NCI-H1105 (cell line): ENCODE data around the gene SH3GLB1.
"Not testable (repeated sequence)": the region's sequence is repeated elsewhere in the genome, so short reads cannot be mapped to it uniquely, and the experiment has no call there.

Source experiments
- DNase-seq: peaks from one replicate; lab custom pipeline; 2025; lab: John Stamatoyannopoulos, UW

Gene SH3GLB1

DNA sequence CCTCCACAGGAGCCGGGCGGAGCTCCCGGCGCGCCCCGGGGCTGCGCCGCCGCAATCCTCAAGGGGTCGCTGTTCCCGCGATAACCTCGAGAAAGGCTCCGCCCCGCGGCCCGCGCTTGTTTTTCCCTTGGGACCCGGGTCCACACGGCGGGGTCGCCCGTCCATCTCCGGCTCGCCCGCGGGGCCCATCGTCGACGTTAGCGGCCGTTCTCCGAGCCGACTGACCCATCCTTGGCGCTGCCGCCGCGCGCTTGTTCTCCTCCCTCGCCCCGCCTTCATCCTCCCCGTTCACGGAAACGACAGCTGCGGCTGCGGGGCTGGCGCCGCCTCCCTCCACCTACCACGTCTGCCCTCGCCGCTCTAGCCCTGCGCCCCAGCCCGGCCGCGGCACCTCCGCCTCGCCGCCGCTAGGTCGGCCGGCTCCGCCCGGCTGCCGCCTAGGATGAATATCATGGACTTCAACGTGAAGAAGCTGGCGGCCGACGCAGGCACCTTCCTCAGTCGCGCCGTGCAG lies at the start of gene SH3GLB1:
Gene SH3GLB1 (plus strand): TSS at position 119 of the 514 bp plus-strand sequence. CDS start 324 bp downstream, at position 443.
- DNase-seq = peak; percentile 83

DNA sequence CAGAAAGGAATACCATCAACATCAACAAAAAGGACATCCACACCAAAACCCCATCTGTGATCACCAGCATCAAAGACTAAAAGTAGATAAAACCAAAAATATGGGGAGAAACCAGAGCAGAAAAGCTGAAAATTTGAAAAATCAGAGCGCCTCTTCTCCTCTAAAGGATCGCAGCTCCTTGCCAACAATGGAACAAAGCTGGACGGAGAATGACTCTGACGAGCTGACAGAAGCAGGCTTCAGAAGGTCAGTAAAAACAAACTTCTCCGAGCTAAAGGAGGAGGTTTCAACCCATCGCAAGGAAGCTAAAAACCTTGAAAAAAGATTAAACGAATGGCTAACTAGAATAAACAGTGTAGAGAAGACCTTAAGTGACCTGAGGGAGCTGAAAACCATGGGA lies 46.0 kb upstream of the SH3GLB1 start:
- not testable (repeated sequence) for DNase-seq

DNA sequence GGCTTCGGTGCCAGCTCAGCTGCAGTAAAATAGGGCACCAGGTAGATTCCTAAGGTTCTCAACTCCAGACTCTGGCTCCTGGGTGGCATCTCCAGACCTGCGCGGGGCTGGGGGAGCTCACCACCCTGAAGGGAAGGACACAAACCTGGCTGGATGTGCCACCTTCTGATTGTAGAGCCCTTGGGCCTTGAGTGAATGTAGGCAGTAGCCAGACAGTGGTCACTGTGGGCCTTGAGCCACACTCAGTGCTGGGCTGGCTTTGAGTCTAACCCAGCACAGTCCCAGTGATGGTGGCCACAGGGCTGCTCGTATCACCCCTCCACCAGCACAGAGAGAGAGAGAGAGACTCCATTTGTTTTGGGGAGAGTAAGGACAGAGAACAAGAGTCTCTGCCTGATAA lies 38.0 kb upstream of the SH3GLB1 start:
- no peak for DNase-seq

DNA sequence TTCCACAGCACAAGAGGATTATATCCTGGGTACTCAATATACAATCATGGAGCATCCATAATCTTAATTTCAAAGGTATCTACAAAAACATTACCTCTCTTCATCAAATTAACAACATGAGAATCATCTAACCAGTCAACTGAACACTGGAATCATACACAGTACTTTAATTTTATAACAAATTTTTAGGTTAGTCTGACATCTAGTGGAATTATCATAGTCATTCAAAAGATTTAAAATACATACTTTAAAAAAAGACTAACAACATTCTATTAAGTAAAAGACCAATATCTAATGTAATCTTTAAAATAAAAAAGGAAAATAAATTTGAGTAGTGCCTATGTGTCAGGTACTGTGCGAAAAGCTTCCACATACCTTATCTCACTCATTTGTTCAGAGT lies 16.8 kb upstream of the SH3GLB1 start:
- DNase-seq = peak; percentile 37

DNA sequence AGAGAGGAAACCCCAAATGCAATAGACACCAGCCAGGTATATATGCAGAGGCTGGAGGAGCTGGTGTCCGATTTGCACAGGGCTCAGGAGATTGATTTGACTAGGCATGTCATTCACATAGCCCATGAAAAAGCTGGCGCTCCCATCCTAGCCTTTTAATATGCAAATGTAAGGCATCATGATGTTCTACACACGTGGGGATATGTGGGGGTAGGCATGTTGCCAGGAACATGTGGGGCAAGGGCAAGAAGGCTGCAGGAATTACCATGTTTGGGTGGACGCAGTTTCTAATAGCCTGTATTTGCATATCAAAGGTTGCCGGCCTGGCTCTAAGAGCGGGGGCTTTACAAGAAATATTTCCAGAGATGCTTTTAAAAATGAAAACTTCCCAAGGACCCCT lies 11.7 kb upstream of the SH3GLB1 start:
- no peak for DNase-seq

DNA sequence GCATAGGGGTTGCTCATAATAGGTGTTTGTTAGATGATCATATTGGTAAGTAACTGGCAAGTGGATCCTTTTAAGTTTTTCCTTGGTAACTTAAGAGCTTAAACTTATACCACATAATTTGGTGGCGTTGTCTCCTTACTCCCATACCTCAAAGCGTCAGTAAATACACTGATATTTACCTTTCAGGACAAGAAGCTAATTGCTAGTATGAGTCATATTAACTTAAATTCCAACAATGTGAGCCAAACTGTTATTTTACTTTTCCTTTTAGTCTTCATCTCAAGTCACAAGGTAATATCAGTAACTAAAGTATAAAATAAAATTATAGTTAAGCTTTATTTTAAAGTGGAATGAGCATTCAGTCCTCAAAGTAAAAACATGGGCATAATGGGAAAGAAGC lies 9.0 kb upstream of the SH3GLB1 start:
- no peak for DNase-seq

DNA sequence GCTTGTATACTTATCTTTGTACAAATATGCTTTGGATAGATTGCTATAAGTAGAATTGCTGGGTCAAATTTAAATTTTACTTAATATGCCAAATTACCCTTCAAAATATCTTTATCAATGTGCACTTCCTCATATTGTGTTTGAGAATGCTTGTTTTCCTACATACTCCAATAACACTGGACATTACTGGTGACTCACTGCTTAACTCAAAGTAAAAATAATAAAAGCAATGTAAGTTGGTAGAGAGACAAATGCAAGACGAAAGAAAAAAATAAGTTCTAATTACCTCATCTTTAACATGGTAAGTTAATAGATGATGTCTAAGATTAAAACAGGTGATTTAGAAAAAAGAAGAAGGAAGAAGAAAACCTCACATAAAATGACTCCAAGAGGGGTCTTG lies 7.9 kb upstream of the SH3GLB1 start:
- DNase-seq = no peak

DNA sequence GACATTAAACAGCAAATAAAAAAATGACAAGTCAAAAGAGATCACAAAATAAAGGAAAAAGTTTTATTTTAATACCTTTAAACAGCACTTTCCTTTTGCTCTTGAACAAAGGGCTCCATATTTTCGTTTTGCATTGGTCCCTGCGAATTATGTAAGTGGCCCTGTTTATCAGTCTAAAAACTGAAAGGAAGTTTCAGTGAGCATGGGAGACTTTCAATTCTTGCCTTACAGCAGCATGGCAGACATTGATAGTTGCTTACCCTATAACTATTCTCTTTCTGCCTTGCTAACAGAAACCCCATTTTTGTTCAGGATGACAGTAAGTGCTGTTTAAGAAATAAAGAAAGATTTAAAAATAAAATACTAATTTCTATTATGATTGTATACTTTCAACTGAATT lies 5.2 kb upstream of the SH3GLB1 start:
- DNase-seq = no peak

DNA sequence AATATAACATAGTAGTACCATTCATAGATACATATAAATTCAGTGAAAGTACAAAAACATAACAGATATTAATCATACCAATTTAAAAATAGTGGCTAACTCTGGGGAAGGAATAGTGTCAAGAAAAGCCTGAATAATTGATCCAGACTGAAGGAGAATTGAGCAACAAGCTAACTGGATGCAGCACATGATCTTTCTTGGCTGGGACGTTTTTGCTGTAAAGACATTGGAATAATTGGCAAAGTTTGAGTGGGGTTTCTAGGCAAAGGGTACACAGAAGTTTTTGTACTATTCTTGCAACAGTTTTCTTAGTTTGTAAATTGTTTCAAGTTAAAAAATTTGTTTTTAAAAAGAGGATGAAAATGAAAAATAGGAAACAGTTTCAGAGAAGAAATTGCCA lies 2.6 kb upstream of the SH3GLB1 start:
- no peak for DNase-seq

DNA sequence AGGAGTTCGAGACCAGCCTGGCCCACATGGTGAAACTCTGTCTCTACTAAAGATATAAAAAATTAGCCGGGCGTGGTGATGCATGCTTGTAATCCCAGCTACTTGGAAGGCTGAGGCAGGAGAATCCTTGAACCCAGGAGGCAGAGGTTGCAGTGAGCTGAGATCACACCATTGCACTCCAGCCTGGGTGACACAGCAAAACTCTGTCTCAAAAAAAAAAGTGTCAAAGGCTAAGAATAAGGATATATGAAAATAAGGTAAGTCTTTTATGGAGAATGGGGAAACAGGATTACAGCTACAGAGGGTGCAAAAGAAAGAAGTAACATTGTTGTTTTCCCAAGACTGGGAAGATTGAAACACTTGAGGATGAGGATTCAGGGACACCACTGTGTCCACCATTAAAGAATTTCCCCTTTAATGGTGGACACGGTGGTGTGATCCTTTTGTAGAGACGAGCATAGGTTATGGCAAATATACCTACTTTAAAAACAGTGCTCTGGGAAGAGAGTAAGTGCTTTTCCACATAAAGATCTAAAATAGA lies 1.4 kb upstream of the SH3GLB1 start:
- DNase-seq = not testable (repeated sequence)

DNA sequence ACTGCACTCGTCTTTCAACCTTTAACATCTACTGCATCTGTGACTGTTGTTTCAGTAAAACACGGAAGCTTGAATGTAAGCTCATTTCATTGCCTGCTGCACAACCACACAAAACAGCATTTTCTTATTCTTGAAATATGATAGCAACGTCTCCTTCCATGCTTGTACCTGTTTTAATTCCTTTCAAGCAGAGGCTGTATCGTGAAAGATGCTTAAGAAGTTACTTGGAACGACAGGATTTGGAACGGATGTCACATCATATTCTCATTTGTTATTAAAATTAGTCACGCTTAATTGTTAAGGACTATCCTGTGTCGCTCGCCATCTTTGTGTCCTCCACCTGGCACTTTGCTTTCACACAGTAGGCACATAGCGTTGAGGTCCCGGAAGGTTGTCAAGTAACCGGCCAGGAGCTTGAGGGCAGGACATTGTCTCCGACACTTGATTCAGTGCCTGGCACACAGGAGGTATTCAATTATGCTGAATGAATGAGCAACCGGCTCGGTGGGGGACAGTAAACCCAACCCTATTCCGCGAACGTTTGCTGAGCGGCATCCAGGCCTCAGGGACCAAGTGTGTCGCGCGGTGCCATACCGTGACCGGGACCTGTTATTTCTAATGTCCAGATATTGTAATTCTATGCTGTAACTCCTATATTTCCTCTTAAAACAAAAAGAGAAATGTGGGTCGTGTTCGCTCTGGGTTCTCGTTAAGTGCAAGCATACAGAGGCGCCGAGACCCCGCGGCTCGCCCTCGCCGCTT lies 499 bp upstream of the SH3GLB1 start:
- peak; percentile 56 for DNase-seq

DNA sequence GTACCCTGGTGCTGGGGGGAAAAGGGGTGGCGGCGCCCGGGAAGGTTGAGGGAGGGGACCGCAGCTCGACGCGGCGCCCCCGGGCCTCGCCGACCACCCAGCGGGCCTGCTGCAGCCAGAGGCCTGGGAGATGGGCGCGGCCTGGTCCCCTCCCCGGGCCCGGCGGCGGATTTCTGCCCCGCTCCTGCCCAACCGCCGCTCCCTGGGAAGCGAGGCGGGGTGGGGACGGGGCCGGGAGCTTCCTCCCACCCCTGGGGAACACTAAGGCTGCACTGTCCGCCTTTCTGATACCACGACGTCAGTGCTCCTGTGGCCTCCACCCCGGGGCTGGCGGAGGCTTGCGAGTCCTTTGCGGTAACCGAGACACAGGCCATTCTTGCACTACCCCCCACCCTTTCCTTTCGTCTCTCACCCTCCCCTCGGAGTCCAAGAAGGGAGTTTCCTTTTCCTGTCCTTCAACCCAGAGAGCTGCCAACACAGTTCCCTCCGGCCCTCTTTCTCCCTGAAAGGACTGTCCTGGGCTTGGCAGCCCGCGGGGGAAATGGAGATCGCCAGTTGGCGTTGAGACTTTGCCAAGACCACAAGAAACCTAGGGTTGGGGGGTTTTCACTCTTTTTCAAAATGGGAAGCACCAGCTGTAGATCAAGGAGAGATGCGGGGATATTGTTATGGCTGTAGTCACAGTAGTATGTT lies 742 bp downstream of the SH3GLB1 start:
- DNase-seq = peak; percentile 53

DNA sequence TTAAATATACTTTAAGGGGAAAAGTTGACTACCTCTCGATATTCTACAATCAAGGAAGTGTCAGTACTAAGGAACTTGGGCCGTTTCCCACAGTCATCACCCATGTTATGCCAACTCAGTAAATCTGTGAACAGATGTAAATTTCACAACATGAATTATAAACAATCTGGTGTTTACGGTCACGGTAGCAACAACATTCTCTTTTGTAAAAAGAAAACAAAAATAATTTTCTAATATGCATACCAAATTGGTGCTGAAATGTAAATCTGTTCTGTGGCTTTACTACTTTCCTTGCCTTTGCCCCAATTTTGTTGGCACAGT lies 1.2 kb downstream of the SH3GLB1 start:
- DNase-seq = no peak

DNA sequence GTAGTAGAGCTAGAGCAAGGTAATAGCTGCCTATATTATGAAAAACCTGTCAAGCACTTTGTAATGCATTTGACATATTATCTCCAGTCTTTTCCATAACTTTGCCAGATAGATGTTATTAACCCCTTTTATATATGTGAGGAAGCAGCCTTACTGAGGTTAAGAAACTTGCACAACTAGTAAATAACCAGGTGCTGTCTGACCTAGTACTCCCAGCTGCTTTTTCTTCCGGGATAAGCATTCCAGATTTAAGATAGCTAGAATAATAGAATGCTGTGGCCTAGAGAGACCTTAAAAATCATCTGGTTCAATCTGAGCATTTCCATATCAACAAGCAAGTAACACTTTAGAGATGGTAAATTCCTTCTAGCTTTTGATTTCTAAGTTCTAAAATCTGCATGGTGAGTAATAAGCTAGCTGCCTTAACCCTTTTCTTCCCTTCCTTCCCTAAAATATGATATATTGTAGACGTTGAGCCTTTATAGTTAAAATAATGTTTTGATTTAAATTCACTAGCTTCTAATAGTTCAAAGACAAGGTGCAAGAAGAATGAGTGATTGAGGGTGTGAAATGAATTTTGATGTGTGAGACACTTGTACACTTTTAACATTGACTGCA lies 1.8 kb downstream of the SH3GLB1 start:
- DNase-seq = no peak

DNA sequence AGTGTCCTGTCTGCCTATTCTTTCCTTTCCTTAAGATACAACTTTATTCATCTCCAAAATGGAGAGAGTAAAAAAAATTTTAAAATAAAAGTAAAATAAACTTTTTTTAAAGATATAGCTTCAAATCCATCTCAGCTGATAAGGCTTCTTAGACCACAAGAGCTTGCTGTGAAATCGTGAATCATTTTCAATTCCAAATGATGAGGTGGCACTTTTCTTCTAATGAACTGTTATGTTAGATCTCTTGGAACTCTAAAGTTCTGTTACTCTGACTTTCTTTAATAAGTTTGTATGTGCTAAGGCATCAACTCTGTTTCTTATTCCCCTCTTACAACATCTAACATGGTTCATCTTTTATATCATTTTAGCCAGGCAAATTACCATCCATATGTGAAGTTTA lies 4.5 kb downstream of the SH3GLB1 start:
- DNase-seq = no peak

DNA sequence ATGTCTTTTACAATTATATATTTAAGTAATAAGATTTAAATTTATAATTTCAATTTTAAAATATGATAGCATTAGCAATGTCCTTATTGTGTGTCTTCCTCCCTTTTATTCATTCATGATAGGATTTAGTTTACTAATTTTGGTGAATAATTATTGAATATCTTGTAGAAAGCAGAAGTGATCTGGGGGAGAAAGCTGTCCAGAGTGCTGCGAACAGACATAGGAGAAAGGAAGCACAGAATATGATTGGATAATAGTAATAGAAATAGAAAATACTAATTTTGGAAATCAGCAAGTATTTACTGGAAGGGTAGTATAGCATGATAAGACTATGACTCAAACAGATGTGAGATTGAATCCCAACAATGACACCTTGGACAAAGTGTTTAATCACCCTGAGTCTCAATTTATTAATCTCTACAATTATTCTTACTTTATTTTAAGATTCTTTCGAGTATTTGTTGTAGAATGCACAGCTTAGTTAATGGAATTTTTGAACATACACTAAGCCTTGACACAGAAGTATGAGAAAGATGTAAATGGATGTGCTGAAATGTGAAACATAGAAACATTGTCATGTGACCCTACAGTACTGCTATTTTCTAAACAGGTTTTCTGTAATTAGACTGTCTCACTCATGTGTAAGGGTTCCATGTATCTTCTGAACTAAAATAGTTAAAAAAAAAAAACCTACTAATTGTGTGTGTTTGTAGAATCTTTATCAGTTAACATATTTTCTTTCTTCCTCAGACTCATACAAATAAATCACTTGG lies 7.9 kb downstream of the SH3GLB1 start:
- DNase-seq = no peak

DNA sequence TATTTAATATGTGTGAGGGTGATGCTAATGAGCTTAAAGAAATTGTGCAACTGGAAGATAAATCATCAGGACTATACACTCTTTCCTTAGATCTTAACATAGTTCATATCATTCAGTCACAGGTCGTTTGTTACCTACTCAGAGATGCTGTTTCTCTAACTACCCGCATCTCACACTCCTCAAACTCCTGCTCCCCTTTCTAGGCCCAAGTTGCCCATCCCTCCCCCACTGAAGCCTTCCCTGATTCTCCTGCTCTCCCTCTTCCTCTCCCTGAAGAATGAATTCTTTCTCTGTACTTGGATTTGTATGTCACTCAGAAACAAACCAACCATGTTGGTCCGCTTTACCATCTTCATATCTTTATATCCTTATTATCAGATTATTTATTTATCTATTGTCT lies 9.1 kb downstream of the SH3GLB1 start:
- no peak for DNase-seq

DNA sequence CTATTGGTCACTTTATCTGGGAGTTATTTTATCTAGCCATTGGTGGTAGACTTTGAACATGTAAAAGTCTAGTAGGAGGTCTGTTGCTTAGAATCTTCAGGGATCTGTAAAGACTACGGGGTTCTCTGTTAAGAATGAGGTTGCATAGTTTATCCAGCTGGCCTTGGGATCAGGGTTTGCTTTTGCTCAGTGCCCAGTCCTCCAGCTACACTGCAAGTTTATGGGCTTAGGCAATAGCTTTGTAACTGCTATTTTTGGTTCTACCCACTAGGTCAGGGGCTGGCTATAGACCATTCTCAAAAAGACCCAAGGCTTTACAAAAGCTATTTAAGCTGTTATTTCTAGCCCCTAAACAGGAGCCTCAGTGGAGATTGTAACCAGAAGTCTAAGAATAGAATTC lies 9.8 kb downstream of the SH3GLB1 start:
- no peak for DNase-seq

DNA sequence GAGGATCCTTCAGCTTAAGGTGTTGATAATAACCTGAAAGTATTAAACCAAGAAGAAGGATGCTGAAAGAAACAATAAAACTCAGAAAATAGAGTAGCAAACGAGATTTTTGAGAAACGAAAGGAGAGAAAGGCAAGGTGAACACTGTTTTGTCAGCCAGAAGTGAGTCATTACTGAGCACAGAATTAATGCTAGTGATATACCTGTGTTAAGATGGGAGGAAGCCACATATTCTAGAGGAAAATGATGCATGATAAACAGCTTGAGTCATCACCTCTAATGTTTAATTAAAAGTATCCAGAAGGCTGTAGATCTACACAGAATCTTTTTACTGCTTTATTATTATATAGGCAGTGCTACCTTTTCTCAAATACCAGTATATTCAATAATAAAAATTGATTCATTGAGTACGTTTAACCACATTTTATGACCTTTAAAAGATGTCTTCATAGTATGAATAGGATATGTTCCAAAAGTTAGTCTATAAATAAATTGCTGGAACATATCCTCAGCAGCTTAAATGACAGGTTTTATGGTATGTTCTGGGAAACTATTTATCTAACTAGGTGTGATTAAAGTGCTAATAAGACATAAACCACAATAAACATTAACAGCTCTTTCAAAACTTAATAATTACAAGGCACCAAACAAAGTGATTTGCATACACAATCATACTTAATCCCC lies 10.3 kb downstream of the SH3GLB1 start:
- no peak for DNase-seq

DNA sequence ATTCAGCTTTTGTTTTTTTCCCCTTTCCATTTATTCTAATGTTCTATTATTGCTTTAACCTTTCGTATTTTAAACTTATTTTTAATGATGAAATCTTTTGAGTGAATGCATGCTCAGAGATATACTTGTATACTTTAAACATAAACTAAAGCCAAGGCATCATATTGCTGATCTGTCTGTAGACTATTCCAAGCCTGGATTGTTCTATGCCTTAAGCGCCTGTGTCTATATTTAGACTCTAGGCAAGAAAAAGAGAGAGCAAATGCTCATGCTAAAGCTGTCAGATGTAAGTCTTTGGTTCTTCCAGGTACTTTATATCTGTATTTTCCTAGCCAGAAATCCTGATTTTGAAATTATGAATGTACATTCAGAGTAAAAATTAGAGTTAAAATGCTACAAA lies 14.4 kb downstream of the SH3GLB1 start:
- no peak for DNase-seq

DNA sequence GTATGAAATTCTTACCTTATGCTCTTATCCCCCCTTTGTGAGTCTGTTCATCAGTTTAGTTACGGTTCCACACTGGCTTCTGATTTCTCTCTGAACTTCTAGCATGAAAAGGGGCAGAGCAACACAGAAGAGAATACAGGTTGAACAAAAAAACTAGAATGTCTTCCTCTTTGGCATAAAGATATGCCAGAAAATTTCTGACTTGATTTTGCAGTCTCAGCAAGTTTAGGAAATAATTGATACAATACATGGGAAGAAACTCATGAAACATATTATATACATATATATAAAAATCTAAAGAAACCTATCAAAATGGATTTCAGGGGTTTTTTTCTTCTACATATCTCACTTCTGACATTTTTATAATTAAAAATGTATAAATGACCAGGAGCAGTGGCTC lies 27.0 kb downstream of the SH3GLB1 start:
- DNase-seq = no peak

DNA sequence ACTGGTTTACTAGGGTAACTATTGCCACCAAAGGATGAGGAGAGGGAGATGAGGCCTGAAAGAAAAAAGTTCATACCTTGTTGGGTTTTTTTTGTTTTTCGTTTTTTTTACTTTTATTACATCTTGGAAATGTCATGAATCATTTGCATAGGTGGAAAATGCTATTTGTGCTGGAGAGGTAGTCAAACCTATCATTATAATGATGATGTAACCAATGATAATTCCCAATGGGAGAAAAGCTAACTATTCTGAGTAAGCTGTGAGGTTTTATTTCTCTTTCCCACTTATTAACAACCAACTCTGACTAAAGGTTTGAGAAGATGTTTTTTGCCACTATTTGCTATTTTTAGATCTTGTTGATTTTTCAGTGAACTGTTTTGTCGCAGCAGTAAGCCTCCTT lies 29.0 kb downstream of the SH3GLB1 start:
- DNase-seq = no peak
